ENCODE data around the gene WNT5A.

Gene WNT5A

DNA sequence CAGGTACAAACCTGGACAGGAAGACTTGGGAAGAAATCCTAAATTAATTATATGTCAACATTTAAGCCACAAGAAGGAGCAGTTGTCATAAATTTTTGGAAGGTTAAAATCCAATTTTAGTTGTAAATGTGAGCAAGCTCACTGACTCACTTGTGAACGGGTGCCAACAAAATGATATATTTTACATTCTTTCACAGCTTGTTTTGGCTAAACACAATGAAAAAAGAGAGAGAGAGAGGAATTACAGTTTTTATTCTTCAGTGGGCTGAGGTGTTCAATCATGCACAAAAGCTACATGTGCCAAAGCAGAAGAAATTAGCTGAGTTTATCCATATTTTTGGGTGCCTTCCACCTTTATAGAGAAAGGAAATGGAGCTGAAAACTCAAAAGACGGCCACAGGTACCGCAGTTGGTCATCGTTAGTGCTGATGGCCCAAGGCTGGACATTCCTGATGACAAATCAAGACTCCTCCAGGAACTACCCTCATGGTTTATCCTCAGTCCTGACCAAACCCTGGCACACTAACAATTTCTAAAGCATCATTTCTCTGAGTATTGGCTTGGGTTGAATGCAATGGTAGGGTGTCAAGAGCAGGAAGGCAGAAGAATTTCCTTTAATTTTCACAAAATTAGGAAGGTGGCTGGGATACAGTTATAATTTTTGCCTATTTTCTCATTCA lies 37.6 kb upstream of the WNT5A start:
- no peak for DNase-seq (ENCODE audit: extremely low read depth, low read depth)
- TF ChIP-seq, protein P1, sequence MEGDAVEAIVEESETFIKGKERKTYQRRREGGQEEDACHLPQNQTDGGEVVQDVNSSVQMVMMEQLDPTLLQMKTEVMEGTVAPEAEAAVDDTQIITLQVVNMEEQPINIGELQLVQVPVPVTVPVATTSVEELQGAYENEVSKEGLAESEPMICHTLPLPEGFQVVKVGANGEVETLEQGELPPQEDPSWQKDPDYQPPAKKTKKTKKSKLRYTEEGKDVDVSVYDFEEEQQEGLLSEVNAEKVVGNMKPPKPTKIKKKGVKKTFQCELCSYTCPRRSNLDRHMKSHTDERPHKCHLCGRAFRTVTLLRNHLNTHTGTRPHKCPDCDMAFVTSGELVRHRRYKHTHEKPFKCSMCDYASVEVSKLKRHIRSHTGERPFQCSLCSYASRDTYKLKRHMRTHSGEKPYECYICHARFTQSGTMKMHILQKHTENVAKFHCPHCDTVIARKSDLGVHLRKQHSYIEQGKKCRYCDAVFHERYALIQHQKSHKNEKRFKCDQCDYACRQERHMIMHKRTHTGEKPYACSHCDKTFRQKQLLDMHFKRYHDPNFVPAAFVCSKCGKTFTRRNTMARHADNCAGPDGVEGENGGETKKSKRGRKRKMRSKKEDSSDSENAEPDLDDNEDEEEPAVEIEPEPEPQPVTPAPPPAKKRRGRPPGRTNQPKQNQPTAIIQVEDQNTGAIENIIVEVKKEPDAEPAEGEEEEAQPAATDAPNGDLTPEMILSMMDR (IDR thresholded peaks at IDR 0.05; ENCODE audit: low read depth, low read length), result no peak

DNA sequence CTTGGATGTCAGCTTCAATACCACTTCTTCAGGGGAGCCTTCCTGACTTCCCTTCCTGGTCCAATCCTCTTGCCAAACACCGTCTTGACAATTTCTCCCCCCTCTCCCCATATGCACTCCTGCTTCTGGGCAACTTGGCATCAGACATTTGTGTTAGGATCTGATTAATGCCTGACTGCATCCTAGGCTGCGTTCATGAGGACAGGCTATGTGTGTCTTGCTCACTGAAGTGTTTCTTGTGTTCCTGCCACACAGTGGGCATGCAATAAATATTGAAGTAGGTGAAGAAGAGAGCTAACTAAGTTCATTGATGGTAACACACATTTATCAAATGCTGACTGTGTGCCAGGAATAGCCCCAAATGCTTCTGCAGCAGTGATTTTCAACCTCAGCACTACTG lies 36.4 kb upstream of the WNT5A start:
- DNase-seq (ENCODE audit: extremely low read depth, low read depth), result no peak
- TF ChIP-seq, protein P1 (IDR thresholded peaks at IDR 0.05; ENCODE audit: low read depth, low read length), result no peak

- peak; percentile 64 for DNase-seq (ENCODE audit: extremely low read depth, low read depth)
- TF ChIP-seq, protein P1 (IDR thresholded peaks at IDR 0.05; ENCODE audit: low read depth, low read length), result no peak
Observed at GRCh38 chr3:55521738-55522421, 34.8 kb upstream of the WNT5A start.

DNA sequence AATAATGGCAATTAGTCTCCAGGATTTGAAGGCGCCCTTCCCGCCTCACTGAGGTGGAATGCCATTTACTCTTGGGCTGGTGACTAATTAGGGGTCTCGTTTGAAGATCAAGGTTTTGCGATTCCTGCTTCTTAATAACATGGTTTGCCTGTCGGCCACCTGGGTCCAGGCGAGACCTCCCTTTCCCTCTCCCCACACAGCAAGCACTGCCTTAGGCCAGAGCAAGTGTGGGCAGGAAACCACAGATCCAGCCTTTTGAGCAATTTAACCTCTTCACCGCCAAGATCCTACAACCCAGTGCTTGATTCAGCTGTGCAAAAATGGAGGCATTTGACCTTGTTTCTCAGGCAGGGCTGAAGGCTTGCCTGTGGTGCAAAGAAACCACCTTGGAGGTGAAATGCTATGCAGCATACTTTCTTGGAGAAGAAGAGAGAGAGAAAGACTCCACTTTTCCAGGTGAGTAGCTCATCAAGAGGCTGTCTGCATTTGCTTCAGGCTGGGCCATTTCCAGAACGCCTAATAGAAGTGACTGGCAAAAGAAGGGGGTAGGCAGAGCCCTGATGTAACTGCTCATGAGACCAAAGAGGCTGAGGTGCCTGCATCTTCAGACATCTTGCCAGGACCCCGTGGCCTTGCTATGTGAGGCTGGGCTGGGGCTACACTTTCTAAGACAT lies 34.1 kb upstream of the WNT5A start:
- TF ChIP-seq, protein P1 (IDR thresholded peaks at IDR 0.05; ENCODE audit: low read depth, low read length), result no peak
- no peak for DNase-seq (ENCODE audit: extremely low read depth, low read depth)

GRCh38 chr3:55519019-55519418 lies 31.9 kb upstream of the WNT5A start:
- TF ChIP-seq, protein P1 (IDR thresholded peaks at IDR 0.05; ENCODE audit: low read depth, low read length), result no peak
- no peak for DNase-seq (ENCODE audit: extremely low read depth, low read depth)

GRCh38 chr3:55518451-55518850 lies 31.3 kb upstream of the WNT5A start:
- DNase-seq (ENCODE audit: extremely low read depth, low read depth), result no peak
- TF ChIP-seq, protein P1 (IDR thresholded peaks at IDR 0.05; ENCODE audit: low read depth, low read length), result no peak
